ENCODE results near the gene TPM1.
"Not testable (repeated sequence)": the region's sequence is repeated elsewhere in the genome, so short reads cannot be mapped to it uniquely, and the experiment has no call there.

Gene TPM1

DNA sequence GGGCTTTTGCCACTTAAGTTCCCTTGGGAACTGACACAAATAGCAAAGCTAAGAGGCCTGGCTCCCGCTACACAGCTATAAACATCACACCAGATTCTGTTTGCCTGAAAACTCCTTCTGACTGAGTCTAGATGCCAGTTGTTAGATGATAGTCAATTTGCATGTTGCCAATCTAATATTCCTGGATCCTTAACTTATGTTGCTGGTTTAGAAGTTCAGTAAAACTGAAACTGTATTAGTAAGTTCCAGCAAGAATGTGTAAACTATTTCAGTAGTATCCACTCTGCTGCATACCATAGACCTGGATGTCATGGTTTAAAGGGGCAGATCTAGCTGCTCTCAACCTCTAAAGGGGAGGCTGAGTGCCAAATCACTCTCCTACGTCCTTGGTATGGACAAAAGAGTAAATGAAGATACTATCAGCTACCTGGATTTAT, 52.0 kb downstream of the TPM1 start:
- H3K4me3 ChIP-seq (ENCODE audit: low read depth, low read length), result no peak overlapping the region
- DNase-seq (ENCODE audit: low read depth, low spot score), result peak; percentile 77
- in situ Hi-C loops (cut with HindIII; ENCODE audit: low sequenced_read_pairs), result no loop called here
- TF ChIP-seq, protein P1, sequence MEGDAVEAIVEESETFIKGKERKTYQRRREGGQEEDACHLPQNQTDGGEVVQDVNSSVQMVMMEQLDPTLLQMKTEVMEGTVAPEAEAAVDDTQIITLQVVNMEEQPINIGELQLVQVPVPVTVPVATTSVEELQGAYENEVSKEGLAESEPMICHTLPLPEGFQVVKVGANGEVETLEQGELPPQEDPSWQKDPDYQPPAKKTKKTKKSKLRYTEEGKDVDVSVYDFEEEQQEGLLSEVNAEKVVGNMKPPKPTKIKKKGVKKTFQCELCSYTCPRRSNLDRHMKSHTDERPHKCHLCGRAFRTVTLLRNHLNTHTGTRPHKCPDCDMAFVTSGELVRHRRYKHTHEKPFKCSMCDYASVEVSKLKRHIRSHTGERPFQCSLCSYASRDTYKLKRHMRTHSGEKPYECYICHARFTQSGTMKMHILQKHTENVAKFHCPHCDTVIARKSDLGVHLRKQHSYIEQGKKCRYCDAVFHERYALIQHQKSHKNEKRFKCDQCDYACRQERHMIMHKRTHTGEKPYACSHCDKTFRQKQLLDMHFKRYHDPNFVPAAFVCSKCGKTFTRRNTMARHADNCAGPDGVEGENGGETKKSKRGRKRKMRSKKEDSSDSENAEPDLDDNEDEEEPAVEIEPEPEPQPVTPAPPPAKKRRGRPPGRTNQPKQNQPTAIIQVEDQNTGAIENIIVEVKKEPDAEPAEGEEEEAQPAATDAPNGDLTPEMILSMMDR (IDR thresholded peaks at IDR 0.05; ENCODE audit: low read depth, low read length), result no peak

DNA sequence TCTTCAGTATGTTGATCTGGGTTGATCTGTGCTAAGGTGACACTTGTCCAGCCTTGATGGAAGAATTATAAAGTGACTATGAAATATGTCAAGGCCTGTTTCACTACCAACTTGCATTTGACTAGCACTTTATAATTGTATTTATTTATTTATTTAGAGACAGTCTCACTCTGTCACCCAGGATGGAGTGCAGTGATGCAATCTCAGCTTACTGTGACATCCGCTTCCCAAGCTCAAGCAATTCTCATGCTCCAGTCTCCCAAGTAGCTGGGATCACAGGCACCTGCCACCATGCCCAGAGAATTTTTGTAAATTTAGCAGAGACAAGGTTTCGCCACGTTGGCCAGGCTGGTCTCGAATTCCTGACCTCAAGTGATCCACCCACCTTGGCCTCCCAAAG, 53.6 kb downstream of the TPM1 start:
- DNase-seq (ENCODE audit: low read depth, low spot score), result no peak
- in situ Hi-C loops (cut with HindIII; ENCODE audit: low sequenced_read_pairs), result no loop called here
- no peak overlapping the region for H3K4me3 ChIP-seq (ENCODE audit: low read depth, low read length)
- TF ChIP-seq, protein P1 (IDR thresholded peaks at IDR 0.05; ENCODE audit: low read depth, low read length), result no peak

DNA sequence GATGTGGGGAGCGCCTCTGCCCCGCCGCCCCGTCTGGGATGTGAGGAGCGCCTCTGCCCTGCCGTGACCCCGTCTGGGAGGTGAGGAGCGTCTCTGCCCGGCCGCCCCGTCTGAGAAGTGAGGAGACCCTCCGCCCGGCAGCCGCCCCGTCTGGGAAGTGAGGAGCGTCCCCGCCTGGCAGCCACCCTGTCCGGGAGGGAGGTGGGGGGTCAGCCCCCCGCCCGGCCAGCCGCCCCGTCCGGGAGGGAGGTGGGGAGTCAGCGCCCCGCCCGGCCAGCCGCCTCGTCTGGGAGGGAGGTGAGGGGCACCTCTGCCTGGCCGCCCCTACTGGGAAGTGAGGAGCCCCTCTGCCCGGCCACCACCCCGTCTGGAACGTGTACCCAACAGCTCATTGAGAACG, 56.4 kb downstream of the TPM1 start:
- in situ Hi-C loops (cut with HindIII; ENCODE audit: low sequenced_read_pairs); DNase-seq (ENCODE audit: low read depth, low spot score): not testable (repeated sequence)

DNA sequence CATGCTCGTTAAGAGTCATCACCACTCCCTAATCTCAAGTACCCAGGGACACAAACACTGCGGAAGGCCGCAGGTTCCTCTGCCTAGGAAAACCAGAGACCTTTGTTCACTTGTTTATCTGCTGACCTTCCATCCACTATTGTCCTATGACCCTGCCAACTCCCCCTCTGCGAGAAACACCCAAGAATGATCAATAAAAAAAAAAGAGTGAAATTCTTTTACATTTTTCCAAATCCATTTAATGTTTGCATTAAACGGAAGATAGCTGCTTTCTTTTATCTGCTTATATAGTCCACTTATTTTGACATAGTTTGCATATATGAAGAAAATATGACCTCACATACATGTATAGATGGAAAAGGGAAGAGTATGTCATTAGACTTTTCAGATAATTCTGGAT, 57.0 kb downstream of the TPM1 start:
- in situ Hi-C loops (cut with HindIII; ENCODE audit: low sequenced_read_pairs); H3K4me3 ChIP-seq (ENCODE audit: low read depth, low read length); DNase-seq (ENCODE audit: low read depth, low spot score): not testable (repeated sequence)

More for the DNA sequence above, 56.4 kb downstream of the TPM1 start:
- not testable (repeated sequence) for H3K4me3 ChIP-seq (ENCODE audit: low read depth, low read length)

DNA sequence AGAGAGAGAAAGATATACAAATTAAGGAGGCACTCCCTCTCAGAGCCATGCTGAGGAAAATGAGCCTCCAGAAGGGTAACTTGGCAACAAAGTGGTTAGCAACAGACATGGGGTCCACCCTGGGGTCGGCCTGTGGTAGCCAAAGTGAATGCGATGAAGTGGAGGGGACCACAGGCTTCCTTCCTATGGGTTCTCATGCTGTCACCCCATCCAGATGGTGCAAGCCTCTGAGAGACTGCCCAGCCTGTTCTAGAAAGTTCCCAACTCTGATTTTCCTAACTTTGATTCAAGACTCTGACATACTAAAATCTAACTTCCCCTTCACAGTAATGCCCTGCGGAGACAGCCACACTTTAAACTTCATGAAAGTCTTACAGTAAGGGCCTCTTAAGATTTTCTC, 60.9 kb downstream of the TPM1 start:
- H3K4me3 ChIP-seq (ENCODE audit: low read depth, low read length), result no peak overlapping the region
- in situ Hi-C loops (cut with HindIII; ENCODE audit: low sequenced_read_pairs), result no loop called here
- no peak for DNase-seq (ENCODE audit: low read depth, low spot score)
- TF ChIP-seq, protein P1 (IDR thresholded peaks at IDR 0.05; ENCODE audit: low read depth, low read length), result no peak

DNA sequence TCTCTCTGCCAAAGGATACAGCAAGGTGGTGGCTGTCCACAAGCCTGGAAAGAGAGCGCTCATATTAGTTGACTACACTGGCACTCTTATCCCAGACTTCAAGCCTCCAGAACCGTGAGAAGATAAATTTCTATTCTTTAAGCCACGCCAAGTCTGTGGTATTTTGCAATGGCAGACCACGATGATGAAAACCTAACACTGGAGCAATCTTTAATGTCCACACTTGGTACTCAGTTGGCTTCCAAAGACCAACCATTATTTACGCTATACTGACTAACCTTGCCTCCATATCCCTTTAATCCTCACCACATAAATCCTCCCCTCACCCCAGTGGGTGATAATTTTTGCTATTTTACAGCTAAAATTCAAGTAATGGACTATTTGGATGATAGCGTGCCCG, 62.2 kb downstream of the TPM1 start:
- in situ Hi-C loops (cut with HindIII; ENCODE audit: low sequenced_read_pairs), result no loop called here
- TF ChIP-seq, protein P1 (IDR thresholded peaks at IDR 0.05; ENCODE audit: low read depth, low read length), result no peak
- no peak overlapping the region for H3K4me3 ChIP-seq (ENCODE audit: low read depth, low read length)
- DNase-seq (ENCODE audit: low read depth, low spot score), result peak; percentile 77

DNA sequence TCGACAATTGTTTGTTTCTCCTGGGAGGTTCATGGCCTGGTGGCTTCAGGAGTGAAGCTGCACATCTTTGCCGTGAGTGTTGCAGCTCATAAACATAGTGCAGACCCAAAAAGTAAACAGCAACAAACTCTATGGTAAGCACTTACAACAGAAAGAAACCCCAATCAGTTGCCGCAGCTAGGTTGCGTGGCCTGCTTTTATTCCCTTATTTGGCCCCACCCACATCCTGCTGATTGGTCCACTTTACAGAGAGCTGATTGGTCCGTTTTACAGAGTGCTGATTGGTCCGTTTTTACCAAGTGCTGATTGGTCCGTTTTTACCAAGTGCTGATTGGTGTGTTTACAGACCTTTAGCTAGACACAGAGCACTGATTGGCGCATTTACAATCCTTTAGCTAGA, 62.8 kb downstream of the TPM1 start:
- DNase-seq (ENCODE audit: low read depth, low spot score); in situ Hi-C loops (cut with HindIII; ENCODE audit: low sequenced_read_pairs); H3K4me3 ChIP-seq (ENCODE audit: low read depth, low read length): not testable (repeated sequence)

DNA sequence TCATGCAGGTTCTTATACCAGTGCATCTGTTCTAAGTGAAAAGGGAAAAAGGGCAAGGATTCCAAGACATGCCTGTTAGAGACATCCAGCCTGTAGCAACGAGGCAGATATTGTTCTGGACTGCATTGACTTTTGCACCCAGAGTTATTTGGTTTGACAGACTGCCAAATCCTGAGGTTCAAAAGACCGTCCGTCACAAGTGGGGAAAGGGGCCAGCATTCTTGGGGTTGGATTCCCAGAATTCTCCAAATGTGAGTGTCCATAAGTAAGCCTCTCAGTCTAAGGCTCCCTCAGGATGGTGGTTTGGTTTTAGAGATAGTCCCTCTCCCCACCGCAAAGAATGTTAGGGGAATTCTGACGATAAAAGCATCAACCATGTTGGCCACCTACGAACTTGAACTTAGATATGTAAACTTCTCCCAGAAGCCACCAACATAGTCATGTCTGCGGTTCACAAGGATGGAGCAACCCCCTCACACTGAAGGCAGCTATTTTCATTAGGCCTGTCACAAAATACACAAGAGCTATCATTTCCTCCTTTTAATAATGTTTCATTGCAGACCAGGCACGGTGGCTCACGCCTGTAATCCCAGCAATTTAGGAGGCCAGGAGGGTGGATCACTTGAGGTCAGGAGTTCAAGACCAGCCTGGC, 65.5 kb downstream of the TPM1 start:
- no peak overlapping the region for H3K4me3 ChIP-seq (ENCODE audit: low read depth, low read length)
- TF ChIP-seq, protein P1 (IDR thresholded peaks at IDR 0.05; ENCODE audit: low read depth, low read length), result no peak
- in situ Hi-C loops (cut with HindIII; ENCODE audit: low sequenced_read_pairs), result no loop called here
- peak; percentile 100 for DNase-seq (ENCODE audit: low read depth, low spot score)

Data from astrocyte of the spinal cord (primary cell).